C4-2B (cell line): ENCODE results near the gene SEPTIN5.

ENCODE experiments used
- ZFX ChIP-seq: fragments of 450-650 bp; IDR thresholded peaks from 2 replicates; pipeline ENCODE4 v1.6.1; 2017
- TF ChIP-seq, protein P1 (sequence below): fragments of 450-650 bp; conservative IDR thresholded peaks from 2 replicates; pipeline ENCODE4 v1.5.1; 2017; ENCODE audit warnings: mild to moderate bottlenecking

DNA sequence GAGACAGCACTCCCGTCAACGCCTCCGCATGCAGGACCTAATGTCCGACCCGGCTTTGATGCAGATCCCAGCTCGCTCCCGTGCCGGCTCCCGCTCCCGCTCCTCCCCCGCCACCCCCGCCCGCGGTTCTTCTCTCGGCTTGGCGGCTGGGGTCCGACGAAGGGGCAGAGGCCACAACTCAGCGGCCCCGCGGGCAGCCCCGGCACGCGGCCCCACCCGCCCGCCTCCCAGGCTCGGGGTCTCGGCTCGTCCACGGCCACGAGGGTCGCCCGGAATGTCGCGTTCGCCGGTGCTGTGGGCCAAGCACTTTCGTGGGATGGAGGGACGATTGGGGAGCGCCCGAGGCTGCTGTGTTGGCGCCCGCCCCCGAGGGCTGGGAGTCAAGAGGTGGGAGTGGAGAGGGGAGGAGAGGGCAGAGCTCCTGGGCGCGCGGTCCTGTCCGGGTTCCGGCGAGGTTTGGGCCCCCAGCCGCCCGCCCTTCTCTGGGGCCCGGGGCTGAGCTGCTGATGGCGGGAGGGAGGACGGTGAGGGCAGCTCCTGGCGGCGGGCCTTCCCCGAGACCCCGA, 40.9 kb downstream of the SEPTIN5 start:
- TF ChIP-seq, protein P1, sequence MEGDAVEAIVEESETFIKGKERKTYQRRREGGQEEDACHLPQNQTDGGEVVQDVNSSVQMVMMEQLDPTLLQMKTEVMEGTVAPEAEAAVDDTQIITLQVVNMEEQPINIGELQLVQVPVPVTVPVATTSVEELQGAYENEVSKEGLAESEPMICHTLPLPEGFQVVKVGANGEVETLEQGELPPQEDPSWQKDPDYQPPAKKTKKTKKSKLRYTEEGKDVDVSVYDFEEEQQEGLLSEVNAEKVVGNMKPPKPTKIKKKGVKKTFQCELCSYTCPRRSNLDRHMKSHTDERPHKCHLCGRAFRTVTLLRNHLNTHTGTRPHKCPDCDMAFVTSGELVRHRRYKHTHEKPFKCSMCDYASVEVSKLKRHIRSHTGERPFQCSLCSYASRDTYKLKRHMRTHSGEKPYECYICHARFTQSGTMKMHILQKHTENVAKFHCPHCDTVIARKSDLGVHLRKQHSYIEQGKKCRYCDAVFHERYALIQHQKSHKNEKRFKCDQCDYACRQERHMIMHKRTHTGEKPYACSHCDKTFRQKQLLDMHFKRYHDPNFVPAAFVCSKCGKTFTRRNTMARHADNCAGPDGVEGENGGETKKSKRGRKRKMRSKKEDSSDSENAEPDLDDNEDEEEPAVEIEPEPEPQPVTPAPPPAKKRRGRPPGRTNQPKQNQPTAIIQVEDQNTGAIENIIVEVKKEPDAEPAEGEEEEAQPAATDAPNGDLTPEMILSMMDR: no peak
- TF ChIP-seq ZFX: no peak
